NOMO-1 treated with DMSO at 0.1 percent for 48 hours (cell line): ENCODE results near the gene MIPOL1.
A peak's percentile ranks its signal among the peaks of the same experiment; 100 is the strongest.
"Not testable (repeated sequence)": the region's sequence is repeated elsewhere in the genome, so short reads cannot be mapped to it uniquely, and the experiment has no call there.

Experiments used
- DNase-seq: peaks from one replicate; lab custom pipeline; 2025; ENCODE audit not compliant: unreplicated experiment; lab: John Stamatoyannopoulos, UW

The MIPOL1 gene

DNA sequence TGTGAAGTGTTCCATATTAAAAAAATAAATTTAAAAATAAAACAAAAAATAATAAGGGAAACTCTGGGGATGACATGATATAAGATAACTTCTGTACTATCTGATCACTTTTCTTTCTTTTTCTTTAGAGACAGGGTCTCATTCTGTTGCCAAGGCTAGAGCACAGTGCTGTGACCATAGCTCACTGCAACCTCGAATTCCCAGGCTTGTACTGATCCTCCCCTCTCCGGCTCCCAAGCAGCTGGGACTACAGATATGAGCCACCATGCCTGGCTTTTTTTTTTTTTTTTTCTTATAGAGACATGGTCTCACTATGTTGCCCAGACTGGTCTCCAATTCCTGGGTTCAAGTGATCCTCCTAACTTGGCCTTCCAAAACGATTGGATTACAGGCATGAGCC, 10.4 kb upstream of the MIPOL1 start:
- DNase-seq = no peak

DNA sequence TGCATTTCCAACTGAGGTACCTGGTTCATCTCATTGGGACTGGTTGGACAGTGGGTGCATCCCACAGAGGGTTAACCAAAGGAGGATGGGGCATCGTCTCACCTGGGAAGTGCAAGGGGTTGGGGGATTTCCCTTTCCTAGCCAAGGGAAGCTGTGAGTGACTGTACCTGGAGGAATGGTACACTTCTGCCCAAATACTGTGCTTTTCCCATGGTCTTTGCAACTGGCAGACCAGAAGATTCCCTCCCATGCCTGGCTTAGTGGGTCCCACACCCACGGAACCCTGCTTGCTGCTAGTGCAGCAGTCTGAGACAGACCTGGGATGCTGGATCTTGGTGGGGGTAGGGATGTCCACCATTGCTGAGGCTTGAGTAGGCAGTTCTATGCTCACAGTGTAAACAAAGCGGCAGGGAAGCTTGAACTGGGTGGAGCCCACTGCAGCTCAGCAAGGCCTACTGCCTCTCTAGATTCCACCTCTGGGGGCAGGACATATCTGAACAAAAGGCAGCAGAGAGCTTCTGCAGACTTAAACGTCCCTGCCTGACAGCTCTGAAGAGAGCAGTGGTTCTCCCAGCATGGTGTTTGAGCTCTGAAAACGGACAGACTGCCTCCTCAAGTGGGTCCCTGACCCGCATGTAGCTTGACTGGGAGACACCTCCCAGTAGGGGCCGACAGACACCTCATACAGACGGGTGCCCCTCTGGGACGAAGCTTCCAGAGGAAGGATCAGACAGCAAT, 9.7 kb upstream of the MIPOL1 start:
- not testable (repeated sequence) for DNase-seq

DNA sequence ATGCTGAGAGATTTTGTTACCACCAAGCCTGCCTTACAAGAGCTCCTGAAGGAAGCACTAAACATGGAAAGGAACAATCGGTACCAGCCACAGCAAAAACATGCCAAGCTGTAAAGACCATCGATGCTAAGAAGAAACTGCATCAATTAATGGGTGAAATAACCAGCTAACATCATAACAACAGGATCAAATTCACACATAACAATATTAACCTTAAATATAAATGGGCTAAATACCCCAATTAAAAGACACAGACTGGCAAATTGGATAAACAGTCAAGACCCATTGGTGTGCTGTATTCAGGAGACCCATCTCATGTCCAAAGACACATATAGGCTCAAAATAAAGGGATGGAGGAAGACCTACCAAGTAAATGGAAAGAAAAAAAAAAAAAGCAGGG, 8.0 kb upstream of the MIPOL1 start:
- DNase-seq = not testable (repeated sequence)

DNA sequence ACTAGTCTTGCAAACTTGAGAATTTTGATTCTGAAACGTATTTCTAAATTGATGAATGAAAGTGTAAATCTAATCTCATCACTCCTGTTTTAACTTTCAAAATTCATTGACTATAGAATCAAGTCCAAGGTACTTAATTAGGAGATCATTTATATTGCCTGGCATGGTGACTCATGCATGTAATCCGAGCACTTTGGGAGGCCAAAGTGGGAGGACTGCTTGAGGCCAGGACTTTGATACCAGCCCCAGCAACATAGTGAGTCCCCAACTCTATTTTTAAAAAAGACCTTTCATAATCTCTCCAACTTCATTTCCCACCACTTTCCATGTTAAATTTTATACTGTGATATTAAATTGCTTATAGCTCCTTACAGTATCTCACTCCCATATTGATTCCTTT, 3.0 kb upstream of the MIPOL1 start:
- no peak for DNase-seq

DNA sequence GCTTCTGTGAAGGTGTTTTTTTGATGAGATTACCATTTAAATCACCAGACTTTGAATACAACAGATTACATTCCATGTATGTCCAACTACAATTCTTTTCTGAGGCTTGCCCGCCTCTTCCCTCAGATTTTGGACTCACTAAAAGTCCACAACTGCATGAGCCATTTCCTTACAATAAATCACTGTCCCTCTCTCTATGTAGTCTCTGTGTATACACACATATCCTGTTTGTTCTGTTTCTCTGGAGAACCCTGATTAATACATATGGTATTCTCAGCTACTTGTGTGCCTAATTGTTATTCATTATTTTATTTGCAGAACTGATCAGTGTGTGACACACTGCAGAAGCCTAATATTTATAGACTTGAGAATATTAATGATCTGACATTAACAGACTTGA, 2.4 kb upstream of the MIPOL1 start:
- DNase-seq = no peak

DNA sequence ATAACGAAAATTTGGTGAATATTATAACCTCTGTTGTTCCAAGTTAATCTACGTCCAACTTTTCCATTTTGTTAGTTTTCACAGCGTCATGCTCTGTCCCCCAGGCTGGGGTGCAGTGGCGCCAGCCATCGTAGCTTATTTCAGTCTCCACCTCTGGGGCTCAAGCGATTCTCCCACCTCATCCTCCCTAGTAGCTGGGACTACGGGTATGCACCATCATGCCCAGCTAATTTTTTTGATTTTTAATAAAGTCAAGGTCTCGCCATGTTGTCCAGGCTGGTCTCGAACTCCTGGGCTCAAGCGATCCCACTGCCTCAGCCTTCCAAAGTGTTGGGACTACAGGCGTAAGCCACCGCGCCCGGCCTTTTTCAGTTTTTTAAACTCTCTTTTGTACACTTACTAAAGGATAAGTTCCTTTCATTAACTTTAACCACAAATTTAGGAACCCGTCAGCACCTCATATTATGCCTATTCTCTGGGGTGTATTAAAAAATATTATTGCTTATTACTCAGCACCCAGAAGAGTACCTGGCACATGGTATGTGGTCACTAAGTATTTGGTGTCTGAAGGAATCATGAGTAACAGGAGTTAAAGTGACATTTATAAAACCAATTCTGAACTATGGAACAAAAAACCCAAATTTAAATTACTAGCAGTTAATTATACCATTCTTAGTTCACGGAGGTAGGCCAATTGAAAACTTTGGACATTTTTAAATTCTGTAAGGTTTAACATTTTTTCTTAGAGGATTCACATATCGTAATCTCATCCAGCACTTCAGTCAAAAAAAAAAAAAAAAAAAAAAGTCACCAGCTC, 925 bp upstream of the MIPOL1 start:
- DNase-seq = no peak

DNA sequence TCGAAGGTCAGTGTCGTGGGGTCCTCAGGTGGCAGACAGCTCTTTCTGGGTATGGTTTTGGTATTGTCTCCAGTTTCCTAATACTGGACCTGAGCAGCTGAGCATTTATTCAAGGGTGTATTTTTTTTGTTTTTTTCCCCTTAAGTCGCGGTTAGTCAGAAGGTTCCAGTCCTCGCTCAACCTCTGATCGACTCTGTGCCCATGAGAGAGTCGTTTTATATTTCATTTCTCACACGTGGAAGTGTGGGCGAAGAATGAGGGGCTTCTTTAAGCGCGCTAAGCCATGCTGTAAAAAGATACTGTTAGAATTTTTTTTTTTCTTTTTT, 499 bp downstream of the MIPOL1 start:
- no peak for DNase-seq

DNA sequence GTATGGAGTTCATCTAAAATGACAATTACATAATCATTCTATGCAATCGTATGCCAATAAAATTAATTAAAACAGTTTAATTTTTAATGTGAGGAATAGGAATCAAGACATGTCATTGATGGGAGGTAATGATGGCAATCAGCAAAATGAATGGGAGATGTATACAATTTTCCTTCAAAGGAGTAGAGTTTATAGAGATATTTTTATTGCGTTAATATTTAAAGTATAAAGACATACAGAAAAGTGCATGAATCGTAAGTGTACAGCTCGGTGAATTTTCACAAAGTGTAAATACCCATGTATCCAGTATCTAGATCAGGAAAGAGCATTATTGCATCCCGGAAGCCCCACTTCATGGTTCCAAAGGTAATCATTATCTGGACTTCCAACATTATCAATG, 1.2 kb downstream of the MIPOL1 start:
- DNase-seq = no peak

DNA sequence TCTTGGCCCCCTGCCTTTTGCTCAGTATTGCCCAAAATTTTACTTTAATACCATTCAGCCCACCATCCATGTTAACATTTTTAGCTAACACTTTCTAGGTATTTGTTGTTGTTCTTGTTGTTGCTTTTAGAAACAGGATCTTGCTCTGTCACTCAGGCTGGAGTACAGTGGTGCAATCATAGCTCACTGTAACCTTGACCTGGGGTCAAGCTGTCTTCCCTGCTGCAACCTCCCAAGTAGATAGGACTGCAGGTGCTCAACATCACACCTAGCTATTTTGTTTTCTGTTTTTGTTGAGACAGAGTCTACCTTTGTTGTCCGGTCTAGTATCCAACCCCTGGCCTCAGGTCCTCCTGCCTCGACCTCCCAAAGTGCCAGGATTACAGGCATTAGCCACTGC, 4.0 kb downstream of the MIPOL1 start:
- no peak for DNase-seq

DNA sequence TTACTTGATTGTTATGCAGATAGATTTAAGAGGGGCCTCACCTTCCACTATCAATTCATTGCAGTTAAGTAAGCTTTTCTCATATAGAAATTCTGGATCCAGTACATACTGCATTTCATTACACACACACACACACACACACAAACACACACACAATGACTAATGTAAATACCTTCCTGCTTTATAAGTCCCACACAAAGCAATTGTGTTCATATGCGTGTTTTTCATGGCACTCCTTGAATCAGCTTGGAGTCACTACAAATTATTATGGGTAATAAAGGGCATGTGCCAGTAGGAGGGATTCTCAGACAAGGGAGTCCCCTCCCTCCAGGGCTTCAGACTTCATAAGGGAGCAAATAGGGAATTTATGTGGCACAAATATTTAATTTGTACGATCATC, 4.5 kb downstream of the MIPOL1 start:
- DNase-seq = no peak

DNA sequence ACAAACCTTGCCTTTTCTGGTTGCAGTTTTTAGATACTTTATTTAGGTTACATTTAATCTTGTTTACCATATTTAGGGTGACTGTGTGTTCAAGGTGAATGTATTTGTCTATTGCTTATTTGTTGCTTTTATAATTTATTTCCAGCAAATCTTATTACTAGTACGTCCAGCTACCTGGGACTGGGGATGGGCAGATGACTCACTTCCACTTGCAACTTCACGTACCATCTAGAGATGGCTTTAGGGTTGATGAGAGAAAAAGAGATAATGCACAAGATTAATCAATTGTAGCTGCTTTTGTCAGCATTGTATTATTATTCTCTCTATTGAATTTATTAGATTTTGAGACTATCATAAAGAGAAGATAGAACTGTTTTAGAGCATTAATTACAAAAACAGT, 5.1 kb downstream of the MIPOL1 start:
- DNase-seq = no peak

DNA sequence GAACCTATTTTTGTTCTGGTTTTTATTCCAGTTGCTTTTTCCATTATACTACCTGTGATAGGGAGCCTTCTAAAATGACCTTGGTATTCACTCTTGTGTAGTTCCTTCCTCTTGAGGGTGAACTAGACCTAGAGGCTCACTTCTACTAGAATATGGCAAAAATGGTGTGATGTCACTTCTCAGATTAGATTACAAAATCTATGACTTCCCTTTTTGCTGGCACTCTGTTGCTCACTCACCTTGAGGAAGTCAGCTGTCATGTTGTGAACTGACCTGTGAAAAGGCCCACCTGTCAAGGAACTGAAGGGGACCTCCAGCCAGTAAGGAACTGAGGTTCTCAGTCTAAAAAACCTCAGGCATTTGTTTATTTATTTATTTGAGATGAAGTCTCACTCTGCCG, 5.7 kb downstream of the MIPOL1 start:
- DNase-seq = peak; percentile 1

DNA sequence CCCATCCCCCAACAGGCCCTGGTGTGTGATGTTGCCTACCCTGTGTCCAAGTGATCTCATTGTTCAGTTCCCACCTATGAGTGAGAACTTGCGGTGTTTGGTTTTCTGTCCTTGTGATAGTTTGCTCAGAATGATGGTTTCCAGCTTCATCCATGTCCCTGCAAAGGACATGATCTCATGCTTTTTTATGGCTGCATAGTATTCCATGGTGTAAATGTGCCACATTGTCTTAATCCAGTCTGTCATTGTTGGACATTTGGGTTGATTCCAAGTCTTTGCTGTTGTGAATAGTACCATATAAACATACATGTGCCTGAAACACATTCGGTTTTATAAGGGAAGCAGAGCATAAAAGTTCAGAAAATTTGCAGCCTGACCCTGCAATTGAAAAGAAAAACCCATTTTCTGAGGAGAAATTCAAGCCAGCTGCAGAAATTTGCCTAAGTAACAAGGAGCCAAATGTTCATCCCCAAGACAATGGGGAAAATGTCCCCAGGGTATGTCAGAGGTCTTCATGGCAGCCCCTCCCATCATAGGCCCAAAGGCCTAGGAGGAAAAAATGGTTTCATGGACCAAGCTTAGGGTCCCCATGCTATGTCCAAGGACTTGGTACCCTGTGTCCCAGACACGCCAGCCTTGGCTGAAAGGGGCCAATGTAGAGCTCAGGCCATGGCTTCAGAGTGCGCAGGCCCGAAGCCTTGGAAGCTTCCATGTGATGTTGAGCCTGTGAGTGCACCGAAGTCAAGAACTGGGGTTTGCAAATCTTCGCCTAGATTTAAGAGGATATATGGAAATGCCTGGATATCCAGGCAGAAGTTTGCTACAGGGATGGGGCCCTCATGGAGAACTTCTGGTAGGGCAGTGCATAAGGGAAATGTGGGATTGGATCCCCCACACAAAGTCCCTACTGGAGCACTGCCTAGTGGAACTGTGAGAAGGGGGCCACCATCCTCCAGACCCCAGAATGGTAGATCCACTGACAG, 8.2 kb downstream of the MIPOL1 start:
- not testable (repeated sequence) for DNase-seq

DNA sequence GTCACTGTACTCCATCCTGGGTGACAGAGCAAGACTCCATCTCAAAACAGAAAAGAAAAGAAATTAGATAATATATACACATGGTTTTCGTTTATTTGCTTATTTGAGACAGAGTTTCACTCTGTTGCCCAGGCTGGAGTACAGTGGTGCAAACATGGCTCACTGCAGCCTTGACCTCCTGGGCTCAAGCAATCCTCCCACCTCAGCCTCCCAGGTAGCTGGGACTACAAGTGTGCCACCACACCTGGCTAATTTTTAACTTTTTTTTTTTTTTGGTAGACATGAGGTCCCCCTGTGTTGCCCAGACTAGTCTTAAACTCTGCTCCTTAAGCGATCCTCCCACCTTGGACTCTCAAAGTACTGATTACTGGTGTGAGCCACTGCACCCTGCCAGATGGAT, 11.9 kb downstream of the MIPOL1 start:
- DNase-seq = not testable (repeated sequence)

DNA sequence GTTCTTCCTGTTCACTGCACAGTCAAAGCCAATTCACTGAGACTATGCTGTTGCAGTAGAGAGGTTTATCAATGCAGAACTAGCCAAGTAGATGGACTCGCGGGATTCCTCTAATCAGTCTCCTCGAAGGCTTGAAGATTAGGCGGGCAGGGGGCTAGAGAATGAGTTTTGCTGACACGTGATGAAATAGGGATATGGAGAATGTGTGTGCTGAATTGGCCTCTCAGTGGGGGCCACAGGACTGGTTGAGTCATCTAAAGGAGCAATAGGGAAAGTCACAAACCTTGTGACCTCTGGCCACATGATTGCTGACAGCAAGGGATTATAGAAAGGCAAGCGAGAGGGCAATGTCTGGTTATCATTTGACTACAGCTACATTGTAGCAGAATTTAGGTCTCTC, 12.7 kb downstream of the MIPOL1 start:
- DNase-seq = no peak

DNA sequence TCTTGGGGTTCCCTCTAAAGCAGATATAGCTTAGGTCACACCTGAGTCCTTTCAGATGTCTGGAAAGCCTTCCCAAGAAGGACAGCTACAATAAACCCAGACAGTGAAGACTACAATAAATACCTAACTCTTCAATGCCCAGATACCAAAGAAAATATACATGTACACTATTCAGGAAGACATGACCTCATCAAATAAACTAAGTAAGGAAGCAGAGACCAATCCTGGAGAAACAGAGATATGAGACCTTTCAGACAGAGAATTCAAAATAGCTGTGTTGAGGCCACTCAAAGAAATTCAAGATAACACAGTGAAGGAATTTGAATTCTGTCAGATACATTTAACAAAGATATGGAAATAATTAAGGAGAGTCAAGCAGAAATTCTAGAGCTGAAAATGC, 15.3 kb downstream of the MIPOL1 start:
- no peak for DNase-seq

DNA sequence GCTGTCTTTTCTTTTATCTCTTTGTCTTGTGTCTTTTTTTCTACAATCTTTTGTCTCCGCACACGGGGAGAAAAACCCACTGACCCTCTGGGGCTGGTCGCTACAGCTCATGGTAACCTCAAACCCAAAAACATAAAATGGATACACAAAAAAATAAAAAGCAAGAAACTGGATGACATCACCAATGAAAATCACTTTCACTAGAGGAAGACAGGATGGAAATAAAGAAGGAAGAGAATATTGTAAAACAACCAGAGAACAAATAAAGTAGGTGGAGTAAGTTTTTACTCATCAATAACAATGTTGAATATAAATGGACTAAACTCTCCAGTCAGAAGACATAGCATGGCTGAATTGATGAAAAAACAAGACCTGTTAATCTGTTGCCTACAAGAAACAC, 17.6 kb downstream of the MIPOL1 start:
- no peak for DNase-seq

DNA sequence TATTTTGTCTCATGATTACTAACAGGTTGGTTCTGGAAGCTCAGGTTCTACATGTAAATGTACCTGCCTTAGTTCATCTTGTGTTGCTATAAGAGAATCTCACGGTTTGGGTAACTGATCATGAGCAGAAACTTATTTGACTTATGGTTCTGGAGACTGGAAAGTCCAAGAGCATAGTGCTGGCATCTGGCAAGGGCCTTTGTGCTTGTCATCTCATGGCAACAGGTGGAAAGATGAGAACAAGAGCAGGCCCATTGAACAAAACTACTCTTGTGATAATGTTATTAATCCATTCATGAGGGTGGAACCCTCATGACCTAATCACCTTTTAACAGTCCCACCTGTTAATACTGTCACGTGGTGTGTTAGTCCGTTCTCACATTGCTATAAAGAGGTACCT, 23.3 kb downstream of the MIPOL1 start:
- no peak for DNase-seq

DNA sequence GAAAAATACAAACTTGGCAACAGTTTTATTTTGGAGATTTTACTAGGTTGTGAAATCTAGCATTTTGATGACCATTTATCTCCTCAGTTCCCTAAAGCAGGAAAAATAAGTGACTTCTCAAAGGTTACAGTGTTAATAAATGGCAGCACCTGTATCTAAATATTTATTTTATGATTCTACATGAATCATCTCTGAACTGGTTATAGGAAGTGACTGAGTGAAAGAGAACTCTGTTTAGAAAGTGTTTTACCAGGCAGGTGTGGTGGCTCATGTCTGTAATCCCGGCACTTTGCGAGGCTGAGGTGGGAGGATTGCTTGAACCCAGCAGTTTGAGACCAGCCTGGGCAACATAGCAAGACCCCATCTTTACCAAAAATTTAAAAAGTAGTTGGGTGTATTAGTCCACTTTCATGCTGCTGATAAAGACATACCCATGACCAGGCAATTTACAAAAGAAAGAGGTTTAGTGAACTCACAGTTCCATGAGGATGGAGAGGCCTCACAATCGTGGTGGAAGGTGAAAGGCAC, 26.3 kb downstream of the MIPOL1 start:
- DNase-seq = no peak

DNA sequence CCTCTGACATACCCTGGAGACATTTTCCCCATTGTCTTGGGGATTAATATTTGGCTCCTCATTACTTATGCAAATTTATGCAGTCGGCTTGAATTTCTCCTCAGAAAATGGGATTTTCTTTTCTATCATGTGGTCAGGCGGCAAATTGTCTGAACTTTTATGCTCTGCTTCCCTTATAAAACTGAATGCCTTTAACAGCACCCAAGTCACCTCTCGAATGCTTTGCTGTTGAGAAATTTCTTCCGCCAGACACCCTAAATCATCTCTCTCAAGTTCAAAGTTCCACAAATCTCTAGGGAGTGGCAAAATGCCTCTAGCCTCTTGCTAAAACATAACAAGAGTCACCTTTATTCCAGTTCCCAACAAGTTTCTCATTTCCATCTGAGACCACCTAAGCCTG, 27.9 kb downstream of the MIPOL1 start:
- DNase-seq = not testable (repeated sequence)

DNA sequence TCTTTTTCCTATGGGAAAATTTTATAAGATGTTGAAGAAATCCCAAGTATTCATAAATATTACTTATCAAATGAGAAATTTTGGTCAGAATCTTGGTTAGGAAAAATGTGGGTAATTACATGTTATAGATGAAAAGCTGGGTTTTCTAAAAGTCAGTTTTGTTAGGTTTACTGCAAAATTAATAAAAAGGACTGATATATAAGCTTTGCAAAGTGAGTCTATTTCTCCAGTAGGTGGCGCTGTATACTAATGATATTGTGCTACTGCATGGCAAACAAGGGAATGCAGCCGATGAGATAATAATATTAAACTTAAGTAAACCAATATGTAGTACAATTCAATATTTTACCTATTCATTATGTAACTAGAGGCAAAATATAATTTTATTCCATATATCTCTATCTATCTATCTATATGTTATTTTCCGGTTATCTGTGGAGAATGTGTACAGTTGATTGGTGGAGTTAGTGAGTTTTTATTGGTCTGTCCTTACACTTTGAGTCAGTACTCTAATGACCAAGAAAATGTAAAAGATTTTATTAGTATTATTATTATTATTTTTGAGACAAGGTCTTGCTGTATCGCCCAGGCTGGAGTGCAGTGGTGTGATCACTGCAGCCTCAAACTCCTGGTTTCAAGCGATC, 32.9 kb downstream of the MIPOL1 start:
- DNase-seq = peak; percentile 55
